ENCODE results near the gene VSTM4.

VSTM4 gene

GRCh38 chr10:49055221-49055849 lies 60.0 kb downstream of the VSTM4 start:
- H3K4me3 ChIP-seq (ENCODE audit: low read depth, low read length): no peak overlapping the region
- no peak for DNase-seq (ENCODE audit: low read depth)
- TF ChIP-seq, protein P1, sequence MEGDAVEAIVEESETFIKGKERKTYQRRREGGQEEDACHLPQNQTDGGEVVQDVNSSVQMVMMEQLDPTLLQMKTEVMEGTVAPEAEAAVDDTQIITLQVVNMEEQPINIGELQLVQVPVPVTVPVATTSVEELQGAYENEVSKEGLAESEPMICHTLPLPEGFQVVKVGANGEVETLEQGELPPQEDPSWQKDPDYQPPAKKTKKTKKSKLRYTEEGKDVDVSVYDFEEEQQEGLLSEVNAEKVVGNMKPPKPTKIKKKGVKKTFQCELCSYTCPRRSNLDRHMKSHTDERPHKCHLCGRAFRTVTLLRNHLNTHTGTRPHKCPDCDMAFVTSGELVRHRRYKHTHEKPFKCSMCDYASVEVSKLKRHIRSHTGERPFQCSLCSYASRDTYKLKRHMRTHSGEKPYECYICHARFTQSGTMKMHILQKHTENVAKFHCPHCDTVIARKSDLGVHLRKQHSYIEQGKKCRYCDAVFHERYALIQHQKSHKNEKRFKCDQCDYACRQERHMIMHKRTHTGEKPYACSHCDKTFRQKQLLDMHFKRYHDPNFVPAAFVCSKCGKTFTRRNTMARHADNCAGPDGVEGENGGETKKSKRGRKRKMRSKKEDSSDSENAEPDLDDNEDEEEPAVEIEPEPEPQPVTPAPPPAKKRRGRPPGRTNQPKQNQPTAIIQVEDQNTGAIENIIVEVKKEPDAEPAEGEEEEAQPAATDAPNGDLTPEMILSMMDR (conservative IDR thresholded peaks at IDR 0.05; ENCODE audit: low read depth, low read length): no peak

DNA sequence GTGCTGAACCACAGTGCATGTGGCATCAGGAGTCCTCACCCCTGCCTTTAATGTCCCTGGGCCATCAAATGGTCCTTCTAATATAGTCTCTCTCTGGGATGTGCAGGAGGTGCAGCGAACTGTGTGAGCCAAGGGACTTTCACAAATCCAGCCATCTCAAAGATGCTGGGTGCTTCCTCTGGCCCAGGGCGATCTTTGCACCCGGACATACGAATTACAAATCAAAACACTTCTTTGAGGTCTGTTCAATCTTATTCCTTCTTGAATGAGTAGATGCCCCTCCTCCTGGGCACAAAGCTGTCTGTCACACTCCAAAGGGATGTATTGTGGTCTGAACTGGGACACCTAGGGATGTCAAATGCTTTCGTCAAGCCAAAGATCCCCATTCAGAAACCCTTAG lies 60.6 kb downstream of the VSTM4 start:
- TF ChIP-seq, protein P1 (conservative IDR thresholded peaks at IDR 0.05; ENCODE audit: low read depth, low read length): no peak
- no peak for DNase-seq (ENCODE audit: low read depth)
- H3K4me3 ChIP-seq (ENCODE audit: low read depth, low read length): no peak overlapping the region

DNA sequence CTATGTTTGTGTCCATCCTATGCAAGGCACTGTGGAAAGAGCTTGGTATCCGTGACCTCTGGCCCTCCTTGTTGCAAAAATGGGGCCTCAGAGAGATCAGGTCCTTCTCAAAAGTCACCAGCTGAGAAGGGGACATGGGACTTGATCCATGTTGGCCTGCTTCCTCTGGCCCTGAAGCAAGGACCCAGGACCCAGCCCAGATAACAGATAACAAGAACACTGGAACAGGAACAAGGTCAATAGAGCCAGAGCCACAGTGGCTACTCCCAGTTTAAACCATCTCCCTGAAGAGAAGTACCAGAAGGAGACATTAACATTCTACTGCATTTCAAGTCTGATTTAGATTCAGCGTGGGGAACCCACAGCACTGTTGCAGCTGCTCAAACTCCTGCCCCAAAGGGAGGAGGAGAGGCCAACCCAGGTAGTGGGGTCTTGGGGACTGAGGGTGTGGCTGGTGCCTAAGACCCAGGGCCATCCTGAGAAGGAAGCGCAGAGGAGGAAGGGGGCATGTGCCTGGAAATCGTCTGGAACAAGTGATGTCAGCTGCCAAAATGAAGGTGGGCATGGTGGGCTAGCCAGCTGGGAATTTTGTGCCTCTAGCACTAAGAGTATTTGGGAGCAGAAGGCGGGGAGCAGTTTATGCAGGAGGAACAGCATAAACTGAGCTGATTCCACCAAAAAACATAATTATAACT lies 61.2 kb downstream of the VSTM4 start:
- TF ChIP-seq, protein P1 (conservative IDR thresholded peaks at IDR 0.05; ENCODE audit: low read depth, low read length): no peak
- DNase-seq (ENCODE audit: low read depth): no peak
- H3K4me3 ChIP-seq (ENCODE audit: low read depth, low read length): no peak overlapping the region

- TF ChIP-seq, protein P1 (conservative IDR thresholded peaks at IDR 0.05; ENCODE audit: low read depth, low read length): no peak
- H3K4me3 ChIP-seq (ENCODE audit: low read depth, low read length): no peak overlapping the region
- no peak for DNase-seq (ENCODE audit: low read depth)
Observed at GRCh38 chr10:49053053-49053997, 62.0 kb downstream of the VSTM4 start.

DNA sequence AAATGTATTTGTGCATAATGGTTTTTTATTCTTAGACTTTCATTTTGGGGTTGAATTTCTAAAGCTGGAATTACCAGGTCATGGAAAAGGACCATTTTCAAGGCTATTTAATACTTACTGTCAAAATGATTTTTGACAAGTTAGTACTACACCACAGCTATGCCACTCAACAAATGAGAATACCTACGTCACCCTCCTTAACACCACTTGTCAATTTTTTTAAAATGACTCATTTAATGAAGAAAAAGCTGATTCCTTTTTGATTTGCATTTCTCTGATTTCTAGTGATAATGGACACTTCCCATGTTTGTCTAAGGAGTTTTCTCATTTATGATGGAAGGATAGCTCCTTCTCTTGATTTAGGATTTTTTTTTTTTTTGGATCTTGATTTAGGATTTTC lies 63.3 kb downstream of the VSTM4 start:
- DNase-seq (ENCODE audit: low read depth): no peak
- no peak overlapping the region for H3K4me3 ChIP-seq (ENCODE audit: low read depth, low read length)
- TF ChIP-seq, protein P1 (conservative IDR thresholded peaks at IDR 0.05; ENCODE audit: low read depth, low read length): no peak

- H3K4me3 ChIP-seq (ENCODE audit: low read depth, low read length): no peak overlapping the region
- DNase-seq (ENCODE audit: low read depth): no peak
- TF ChIP-seq, protein P1 (conservative IDR thresholded peaks at IDR 0.05; ENCODE audit: low read depth, low read length): no peak
Observed at GRCh38 chr10:49050906-49051305, 64.4 kb downstream of the VSTM4 start.
